Astrocyte (in vitro differentiated cells and primary cell): ENCODE data around the gene EAF1.

ENCODE experiments used
- EZH2 ChIP-seq: IDR thresholded peaks from 2 replicates; pipeline ENCODE4 v1.6.1; 2012; ENCODE audit warnings: mild to moderate bottlenecking, low read length, inconsistent platforms; ENCODE audit not compliant: insufficient read depth
- TF ChIP-seq, protein P1 (sequence below): IDR thresholded peaks from 2 replicates; pipeline ENCODE4 v1.5.1; 2011; ENCODE audit warnings: low read depth, mild to moderate bottlenecking, inconsistent platforms, low read length, moderate library complexity; ENCODE audit not compliant: insufficient read depth

DNA sequence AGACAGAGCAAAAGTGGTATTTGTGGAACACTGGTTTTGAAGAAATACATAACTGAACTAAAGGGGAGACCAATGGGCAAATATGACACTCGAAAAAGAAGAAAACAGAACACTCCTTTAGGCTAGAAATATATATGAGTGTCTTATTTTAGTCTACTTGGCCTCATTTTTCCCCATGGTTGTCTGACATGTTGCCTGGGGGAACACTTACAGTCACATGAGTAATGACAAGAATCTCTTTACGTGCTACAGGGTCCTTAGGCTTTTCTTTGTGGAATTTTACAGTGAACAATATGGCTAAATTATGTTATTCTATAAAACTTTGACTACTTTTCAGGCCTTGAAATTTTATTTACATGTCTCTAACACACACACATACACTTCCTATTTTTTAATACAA is 17.6 kb upstream of the EAF1 start:
- no peak for TF ChIP-seq EZH2
- TF ChIP-seq, protein P1, sequence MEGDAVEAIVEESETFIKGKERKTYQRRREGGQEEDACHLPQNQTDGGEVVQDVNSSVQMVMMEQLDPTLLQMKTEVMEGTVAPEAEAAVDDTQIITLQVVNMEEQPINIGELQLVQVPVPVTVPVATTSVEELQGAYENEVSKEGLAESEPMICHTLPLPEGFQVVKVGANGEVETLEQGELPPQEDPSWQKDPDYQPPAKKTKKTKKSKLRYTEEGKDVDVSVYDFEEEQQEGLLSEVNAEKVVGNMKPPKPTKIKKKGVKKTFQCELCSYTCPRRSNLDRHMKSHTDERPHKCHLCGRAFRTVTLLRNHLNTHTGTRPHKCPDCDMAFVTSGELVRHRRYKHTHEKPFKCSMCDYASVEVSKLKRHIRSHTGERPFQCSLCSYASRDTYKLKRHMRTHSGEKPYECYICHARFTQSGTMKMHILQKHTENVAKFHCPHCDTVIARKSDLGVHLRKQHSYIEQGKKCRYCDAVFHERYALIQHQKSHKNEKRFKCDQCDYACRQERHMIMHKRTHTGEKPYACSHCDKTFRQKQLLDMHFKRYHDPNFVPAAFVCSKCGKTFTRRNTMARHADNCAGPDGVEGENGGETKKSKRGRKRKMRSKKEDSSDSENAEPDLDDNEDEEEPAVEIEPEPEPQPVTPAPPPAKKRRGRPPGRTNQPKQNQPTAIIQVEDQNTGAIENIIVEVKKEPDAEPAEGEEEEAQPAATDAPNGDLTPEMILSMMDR, result no peak
